Glutamatergic neuron (in vitro differentiated cells): ENCODE measurements around the gene TBC1D19. TPM values are rescaled to one million over a fixed set of nuclear protein-coding genes. Genes with fewer than 3 reads are reported as not detected.

ENCODE experiments used
- DNase-seq: peaks from one replicate; pipeline ENCODE4 v3.0.0; 2022
- H3K27ac Mint-ChIP-seq: one replicate; pipeline ENCODE4 v1.8.0; 2020; ENCODE audit warnings: mild to moderate bottlenecking, mixed read lengths, inconsistent platforms; ENCODE audit not compliant: unreplicated experiment
- H3K27me3 Mint-ChIP-seq: one replicate; pipeline ENCODE4 v1.8.0; 2020; ENCODE audit warnings: mild to moderate bottlenecking, moderate library complexity, mixed read lengths, inconsistent platforms; ENCODE audit not compliant: unreplicated experiment
- H3K36me3 Mint-ChIP-seq: one replicate; pipeline ENCODE4 v1.8.0; 2020; ENCODE audit warnings: mild to moderate bottlenecking, mixed read lengths, inconsistent platforms; ENCODE audit not compliant: unreplicated experiment
- H3K4me1 Mint-ChIP-seq: one replicate; pipeline ENCODE4 v1.8.0; 2020; ENCODE audit warnings: mild to moderate bottlenecking, low read depth, mixed read lengths, inconsistent platforms; ENCODE audit not compliant: unreplicated experiment
- H3K4me3 Mint-ChIP-seq: one replicate; pipeline ENCODE4 v1.8.0; 2020; ENCODE audit warnings: mild to moderate bottlenecking, mixed read lengths, inconsistent platforms; ENCODE audit not compliant: unreplicated experiment
- H3K9me3 Mint-ChIP-seq: one replicate; pipeline ENCODE4 v1.8.0; 2020; ENCODE audit warnings: mild to moderate bottlenecking, moderate library complexity, mixed read lengths, inconsistent platforms; ENCODE audit not compliant: unreplicated experiment
- total RNA-seq: library from RNA; stranded (reverse); fragmentation: NEBNext Ultra II Directional; extraction: Animal tissue kit (Norgen Biotek cat#: 25700); gene quantifications from one replicate; pipeline ENCODE4 v1.2.1, GENCODE V29; 2021; ENCODE audit not compliant: unreplicated experiment
- TF ChIP-seq, protein P1 (sequence below): fragments of 200-600 bp; sonication (generic); IDR thresholded peaks from one replicate; pipeline ENCODE4 v1.5.0; 2021; ENCODE audit not compliant: partially characterized antibody, unreplicated experiment

Gene TBC1D19
- total RNA-seq, 1 donor from 2014 or later, result 21.2 TPM

DNA sequence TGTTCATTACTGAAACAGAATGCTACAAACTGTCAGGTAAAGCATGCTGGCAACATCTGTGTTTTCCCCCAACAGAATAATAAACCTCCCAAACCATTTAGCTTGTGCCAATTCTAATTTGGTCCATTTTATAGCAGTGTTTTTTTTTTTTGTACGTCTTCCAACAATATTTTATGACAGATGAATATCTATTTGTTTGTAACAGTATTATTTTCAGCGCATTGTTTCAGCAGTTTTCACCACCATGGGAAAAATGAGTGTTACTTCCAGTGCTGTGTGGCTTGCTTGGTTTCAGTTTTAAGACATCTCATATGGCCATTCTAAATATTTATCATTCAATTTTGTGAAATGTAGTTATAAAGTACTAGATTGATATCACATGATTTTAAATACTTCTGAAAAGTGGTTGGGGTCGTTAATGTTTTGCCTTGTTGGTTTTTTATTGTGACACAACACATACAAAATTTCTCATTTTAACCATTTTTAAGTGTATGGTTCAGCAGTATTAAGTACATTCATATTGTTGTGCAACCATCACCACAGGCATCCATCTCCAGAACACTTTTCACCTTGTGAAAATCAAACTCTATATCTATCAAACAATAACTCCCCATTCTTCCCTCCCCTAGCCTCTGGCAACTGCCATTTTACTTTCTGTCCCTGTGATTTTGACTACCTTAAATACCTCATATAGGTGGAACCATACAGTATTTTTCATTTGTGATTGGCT is 25.6 kb upstream of the TBC1D19 start:
- Mint-ChIP-seq H3K9me3 (peaks cover 4% of the 10 kb centered on the region), H3K4me3 (no peak overlapping the region), H3K36me3 (peaks cover 5% of the 10 kb centered on the region), H3K27ac (no peak overlapping the region), H3K27me3 (no peaks in the 10 kb centered on the region), H3K4me1 (no peaks in the 10 kb centered on the region)
- DNase-seq, result no peak
- TF ChIP-seq, protein P1, sequence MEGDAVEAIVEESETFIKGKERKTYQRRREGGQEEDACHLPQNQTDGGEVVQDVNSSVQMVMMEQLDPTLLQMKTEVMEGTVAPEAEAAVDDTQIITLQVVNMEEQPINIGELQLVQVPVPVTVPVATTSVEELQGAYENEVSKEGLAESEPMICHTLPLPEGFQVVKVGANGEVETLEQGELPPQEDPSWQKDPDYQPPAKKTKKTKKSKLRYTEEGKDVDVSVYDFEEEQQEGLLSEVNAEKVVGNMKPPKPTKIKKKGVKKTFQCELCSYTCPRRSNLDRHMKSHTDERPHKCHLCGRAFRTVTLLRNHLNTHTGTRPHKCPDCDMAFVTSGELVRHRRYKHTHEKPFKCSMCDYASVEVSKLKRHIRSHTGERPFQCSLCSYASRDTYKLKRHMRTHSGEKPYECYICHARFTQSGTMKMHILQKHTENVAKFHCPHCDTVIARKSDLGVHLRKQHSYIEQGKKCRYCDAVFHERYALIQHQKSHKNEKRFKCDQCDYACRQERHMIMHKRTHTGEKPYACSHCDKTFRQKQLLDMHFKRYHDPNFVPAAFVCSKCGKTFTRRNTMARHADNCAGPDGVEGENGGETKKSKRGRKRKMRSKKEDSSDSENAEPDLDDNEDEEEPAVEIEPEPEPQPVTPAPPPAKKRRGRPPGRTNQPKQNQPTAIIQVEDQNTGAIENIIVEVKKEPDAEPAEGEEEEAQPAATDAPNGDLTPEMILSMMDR, result no peak

DNA sequence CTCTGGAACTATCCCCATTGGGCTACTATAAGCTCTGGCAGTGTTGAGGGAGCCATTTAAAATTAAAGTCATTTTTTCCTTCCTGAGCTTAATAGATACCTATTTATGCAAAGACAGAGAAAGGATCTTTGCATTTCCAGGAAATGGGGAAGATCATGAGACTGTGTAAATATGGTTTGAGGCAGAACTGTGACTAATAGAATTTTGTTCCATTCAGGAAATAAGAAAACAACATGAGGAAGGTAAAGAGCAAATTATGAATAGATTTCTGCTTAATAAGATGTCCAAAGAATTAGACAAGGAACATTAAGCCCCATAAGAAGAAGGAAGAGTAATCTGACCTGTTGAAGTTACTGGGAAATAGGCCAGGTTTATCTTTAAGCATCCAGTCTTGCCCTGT is 17.8 kb upstream of the TBC1D19 start:
- no peaks in the 10 kb centered on the region for H3K36me3 Mint-ChIP-seq
- H3K4me1 Mint-ChIP-seq, result no peaks in the 10 kb centered on the region
- peaks cover 1% of the 10 kb centered on the region for H3K9me3 Mint-ChIP-seq
- no peak overlapping the region for H3K27ac Mint-ChIP-seq
- H3K4me3 Mint-ChIP-seq, result no peak overlapping the region
- TF ChIP-seq, protein P1, result no peak
- peaks cover 2% of the 10 kb centered on the region for H3K27me3 Mint-ChIP-seq
- no peak for DNase-seq

GRCh38 chr4:26568446-26568994 is 15.4 kb upstream of the TBC1D19 start:
- no peak overlapping the region for H3K4me3 Mint-ChIP-seq
- no peak for DNase-seq
- H3K36me3 Mint-ChIP-seq, result no peaks in the 10 kb centered on the region
- H3K27ac Mint-ChIP-seq, result no peak overlapping the region
- TF ChIP-seq, protein P1, result no peak
- H3K27me3 Mint-ChIP-seq, result peaks cover 2% of the 10 kb centered on the region
- H3K4me1 Mint-ChIP-seq, result no peaks in the 10 kb centered on the region
- peaks cover 1% of the 10 kb centered on the region for H3K9me3 Mint-ChIP-seq

GRCh38 chr4:26570596-26570995 is 13.3 kb upstream of the TBC1D19 start:
- Mint-ChIP-seq H3K9me3 (peaks cover 1% of the 10 kb centered on the region), H3K27ac (no peak overlapping the region), H3K36me3 (no peaks in the 10 kb centered on the region), H3K27me3 (peaks cover 2% of the 10 kb centered on the region), H3K4me1 (no peaks in the 10 kb centered on the region), H3K4me3 (no peak overlapping the region)
- TF ChIP-seq, protein P1, result no peak
- DNase-seq, result no peak

GRCh38 chr4:26573389-26573794 is 10.5 kb upstream of the TBC1D19 start:
- no peak for DNase-seq
- Mint-ChIP-seq H3K4me3 (no peak overlapping the region), H3K9me3 (peaks cover 1% of the 10 kb centered on the region), H3K27me3 (peaks cover 2% of the 10 kb centered on the region), H3K4me1 (no peaks in the 10 kb centered on the region), H3K36me3 (no peaks in the 10 kb centered on the region), H3K27ac (no peak overlapping the region)
- TF ChIP-seq, protein P1, result no peak
